Type B pancreatic cell (in vitro differentiated cells): ENCODE measurements around the gene CTDSP2. TPM values are rescaled to one million over a fixed set of nuclear protein-coding genes. Genes with fewer than 3 reads are reported as not detected.
"Not testable (repeated sequence)": the region's sequence is repeated elsewhere in the genome, so short reads cannot be mapped to it uniquely, and the experiment has no call there.

Source experiments
- DNase-seq: peaks from one replicate; pipeline ENCODE4 v3.0.0; 2021; ENCODE audit warnings: mixed read lengths; ENCODE audit not compliant: unreplicated experiment; ENCODE audit errors: extremely low spot score
- H3K27ac Mint-ChIP-seq: 2 replicates; pipeline ENCODE4 v1.8.0; 2021; ENCODE audit warnings: mild to moderate bottlenecking, mixed read lengths
- H3K27me3 Mint-ChIP-seq: 2 replicates; pipeline ENCODE4 v1.8.0; 2021; ENCODE audit warnings: mixed read lengths
- H3K36me3 Mint-ChIP-seq: 2 replicates; pipeline ENCODE4 v1.8.0; 2021; ENCODE audit warnings: mixed read lengths
- H3K4me1 Mint-ChIP-seq: one replicate; pipeline ENCODE4 v1.8.0; 2021; ENCODE audit warnings: mixed read lengths; ENCODE audit not compliant: unreplicated experiment
- H3K4me3 Mint-ChIP-seq: 2 replicates; pipeline ENCODE4 v1.8.0; 2021; ENCODE audit warnings: mild to moderate bottlenecking, mixed read lengths
- H3K9me3 Mint-ChIP-seq: 2 replicates; pipeline ENCODE4 v1.8.0; 2021; ENCODE audit warnings: mixed read lengths
- CTCF ChIP-seq: fragments of 200-600 bp; sonication (generic); conservative IDR thresholded peaks from 2 replicates; pipeline ENCODE4 v1.5.0; 2021; ENCODE audit warnings: antibody characterized with exemption, mild to moderate bottlenecking
- total RNA-seq: library from RNA; stranded (reverse); gene quantifications from 2 replicates; pipeline ENCODE4 v1.2.1, GENCODE V29; 2021; ENCODE audit warnings: low replicate concordance

Gene CTDSP2
- total RNA-seq, 1 donor from 2014 or later: 183 TPM

GRCh38 chr12:57883700-57884099 is 37.2 kb upstream of the CTDSP2 start:
- H3K4me3 Mint-ChIP-seq: no peak overlapping the region
- H3K36me3 Mint-ChIP-seq: no peaks in the 10 kb centered on the region
- no peak for DNase-seq
- peaks cover 6% of the 10 kb centered on the region for H3K9me3 Mint-ChIP-seq
- H3K27ac Mint-ChIP-seq: no peak overlapping the region
- peaks cover 14% of the 10 kb centered on the region for H3K4me1 Mint-ChIP-seq
- no peaks in the 10 kb centered on the region for H3K27me3 Mint-ChIP-seq
- TF ChIP-seq CTCF: no peak

- H3K9me3 Mint-ChIP-seq: peaks cover 6% of the 10 kb centered on the region
- peaks cover 8% of the 10 kb centered on the region for H3K4me1 Mint-ChIP-seq
- no peak overlapping the region for H3K4me3 Mint-ChIP-seq
- DNase-seq: no peak
- no peaks in the 10 kb centered on the region for H3K36me3 Mint-ChIP-seq
- H3K27ac Mint-ChIP-seq: no peak overlapping the region
- no peaks in the 10 kb centered on the region for H3K27me3 Mint-ChIP-seq
- TF ChIP-seq CTCF: no peak
These were observed 36.5 kb upstream of the CTDSP2 start for GRCh38 chr12:57883057-57883456.

GRCh38 chr12:57882575-57882974 is 36.0 kb upstream of the CTDSP2 start:
- TF ChIP-seq CTCF: no peak
- Mint-ChIP-seq H3K27me3 (no peaks in the 10 kb centered on the region), H3K27ac (no peak overlapping the region), H3K36me3 (no peaks in the 10 kb centered on the region), H3K4me3 (no peak overlapping the region), H3K4me1 (peaks cover 5% of the 10 kb centered on the region), H3K9me3 (peaks cover 6% of the 10 kb centered on the region)
- no peak for DNase-seq

- no peak for TF ChIP-seq CTCF
- H3K4me1 Mint-ChIP-seq: no peaks in the 10 kb centered on the region
- peaks cover 6% of the 10 kb centered on the region for H3K9me3 Mint-ChIP-seq
- DNase-seq: no peak
- no peaks in the 10 kb centered on the region for H3K36me3 Mint-ChIP-seq
- H3K4me3 Mint-ChIP-seq: no peak overlapping the region
- no peaks in the 10 kb centered on the region for H3K27me3 Mint-ChIP-seq
- H3K27ac Mint-ChIP-seq: no peak overlapping the region
These were observed 34.9 kb upstream of the CTDSP2 start for GRCh38 chr12:57881475-57881874.

GRCh38 chr12:57881035-57881434 is 34.5 kb upstream of the CTDSP2 start:
- not testable (repeated sequence) for H3K9me3 Mint-ChIP-seq, H3K36me3 Mint-ChIP-seq, H3K4me1 Mint-ChIP-seq, H3K27me3 Mint-ChIP-seq, DNase-seq, H3K27ac Mint-ChIP-seq, H3K4me3 Mint-ChIP-seq

- no peaks in the 10 kb centered on the region for H3K36me3 Mint-ChIP-seq
- no peaks in the 10 kb centered on the region for H3K4me1 Mint-ChIP-seq
- no peak overlapping the region for H3K27ac Mint-ChIP-seq
- H3K9me3 Mint-ChIP-seq: no peaks in the 10 kb centered on the region
- H3K27me3 Mint-ChIP-seq: no peaks in the 10 kb centered on the region
- TF ChIP-seq CTCF: no peak
- no peak overlapping the region for H3K4me3 Mint-ChIP-seq
- no peak for DNase-seq
These were observed 31.3 kb upstream of the CTDSP2 start for GRCh38 chr12:57877876-57878275.
